ENCODE results near the gene ANXA6.

The ANXA6 gene

GRCh38 chr5:151060742-151061141 is 96.8 kb downstream of the ANXA6 start:
- DNase-seq: no peak

DNA sequence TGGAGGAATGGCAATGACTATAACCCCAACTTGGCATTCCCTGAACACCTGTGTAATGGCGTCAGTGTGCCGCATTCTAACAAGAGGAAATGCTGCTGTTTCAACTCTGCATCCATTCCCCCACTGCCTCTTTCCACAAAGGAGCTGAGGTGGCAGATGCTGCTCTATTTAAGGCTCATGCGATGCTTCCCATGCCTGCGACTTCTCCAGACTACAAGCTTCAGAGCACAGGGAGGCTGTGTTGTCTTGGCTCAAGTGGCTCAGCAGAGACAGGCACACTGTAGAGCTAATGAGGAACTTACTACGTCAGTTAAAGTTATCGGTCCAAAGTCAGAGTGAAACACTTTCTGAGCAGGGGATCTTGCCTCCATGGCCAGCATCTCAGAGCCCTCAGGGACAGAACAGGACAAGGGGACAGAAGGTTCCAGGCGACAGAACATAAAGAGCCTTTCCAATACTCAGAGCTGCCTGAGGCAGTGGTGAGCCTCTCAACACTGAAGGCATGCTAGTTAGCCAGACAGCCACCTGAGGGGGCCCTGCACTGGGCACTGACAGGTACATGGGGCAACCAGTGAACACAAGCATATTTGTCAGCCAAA is 98.6 kb downstream of the ANXA6 start:
- no peak for DNase-seq

DNA sequence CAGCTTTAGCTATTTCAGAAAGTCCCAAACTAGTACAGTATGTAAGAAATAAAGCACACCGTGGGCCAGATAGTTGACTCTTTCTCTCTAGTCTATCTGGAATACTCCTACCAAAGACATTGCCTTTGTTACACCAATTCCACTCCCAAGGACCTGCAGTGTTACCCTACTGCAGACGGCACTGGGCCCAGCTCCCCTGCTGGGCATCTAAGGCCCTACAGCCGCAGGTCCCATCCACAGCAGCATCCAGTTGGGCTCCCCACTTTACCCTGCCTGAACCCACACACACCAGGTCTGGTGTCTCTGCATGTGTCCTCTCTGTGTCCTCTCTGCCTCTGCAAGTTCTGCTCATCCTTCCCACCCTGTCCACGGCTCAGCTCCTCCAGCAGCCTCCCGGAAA is 99.3 kb downstream of the ANXA6 start:
- DNase-seq: no peak

DNA sequence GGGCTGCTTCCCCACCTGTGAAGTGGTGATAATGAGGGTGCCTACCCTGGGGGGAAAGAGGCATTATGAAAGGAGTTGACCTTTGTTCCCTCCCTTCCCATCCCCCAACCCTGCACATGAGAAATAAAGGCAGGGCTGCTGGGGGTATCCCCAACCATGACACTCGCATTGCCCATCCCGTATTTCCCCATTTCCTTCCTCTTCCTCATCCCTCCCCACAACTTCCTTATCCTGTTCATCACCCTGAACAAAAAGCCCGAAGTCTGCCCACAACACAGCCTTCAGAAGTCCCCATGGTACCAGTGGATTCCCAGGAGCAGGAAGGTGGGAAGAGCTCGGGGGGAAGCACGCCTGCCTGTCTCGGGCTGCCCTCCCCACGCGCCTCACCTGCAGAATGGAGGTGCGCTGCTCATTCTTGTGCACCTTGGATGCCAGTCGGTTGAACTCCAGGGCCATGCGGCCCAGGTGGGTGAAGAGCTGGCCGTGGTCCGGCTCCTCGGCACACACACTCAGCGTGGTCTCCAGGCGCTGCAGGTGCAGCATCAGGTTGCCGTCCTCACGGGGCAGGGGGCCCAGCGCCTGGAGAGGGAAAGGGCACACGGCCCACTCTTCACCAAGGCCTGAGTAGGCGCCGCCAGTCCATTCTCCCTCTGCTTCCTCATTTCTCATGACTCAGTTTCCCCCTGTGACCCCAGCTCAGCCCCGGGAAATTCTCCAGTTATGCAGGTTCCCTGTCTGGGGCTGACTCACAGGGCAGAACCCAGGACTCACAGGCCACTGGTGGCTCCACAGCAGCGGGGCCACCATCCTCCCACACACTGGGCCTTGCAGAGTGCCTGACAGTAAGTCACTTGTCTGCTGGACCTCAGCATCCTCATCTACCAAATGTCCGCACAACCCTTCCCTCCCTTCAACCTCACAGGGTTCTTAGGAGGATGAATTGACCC is 100.9 kb downstream of the ANXA6 start:
- DNase-seq: no peak

- no peak for DNase-seq
These were observed 102.2 kb downstream of the ANXA6 start for GRCh38 chr5:151055336-151055735.

DNA sequence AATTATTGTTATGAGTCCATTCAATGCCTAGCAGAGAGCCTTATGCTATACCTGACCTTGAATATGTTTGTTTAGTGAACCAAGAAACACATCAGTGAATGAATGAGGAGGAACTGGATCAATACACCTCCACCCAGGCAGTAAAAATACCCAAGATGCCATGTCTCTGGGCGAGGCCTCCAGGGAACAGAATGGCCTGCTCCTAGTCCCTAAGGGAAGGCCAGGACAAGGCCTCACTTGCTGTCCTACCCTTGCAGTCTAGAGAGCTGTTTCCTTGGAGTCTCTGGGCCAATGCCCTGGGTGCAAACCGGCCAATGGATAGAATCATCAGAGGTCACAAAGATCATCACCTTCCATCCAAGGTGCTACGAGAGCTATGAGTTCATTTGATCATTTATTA is 102.9 kb downstream of the ANXA6 start:
- DNase-seq: no peak

DNA sequence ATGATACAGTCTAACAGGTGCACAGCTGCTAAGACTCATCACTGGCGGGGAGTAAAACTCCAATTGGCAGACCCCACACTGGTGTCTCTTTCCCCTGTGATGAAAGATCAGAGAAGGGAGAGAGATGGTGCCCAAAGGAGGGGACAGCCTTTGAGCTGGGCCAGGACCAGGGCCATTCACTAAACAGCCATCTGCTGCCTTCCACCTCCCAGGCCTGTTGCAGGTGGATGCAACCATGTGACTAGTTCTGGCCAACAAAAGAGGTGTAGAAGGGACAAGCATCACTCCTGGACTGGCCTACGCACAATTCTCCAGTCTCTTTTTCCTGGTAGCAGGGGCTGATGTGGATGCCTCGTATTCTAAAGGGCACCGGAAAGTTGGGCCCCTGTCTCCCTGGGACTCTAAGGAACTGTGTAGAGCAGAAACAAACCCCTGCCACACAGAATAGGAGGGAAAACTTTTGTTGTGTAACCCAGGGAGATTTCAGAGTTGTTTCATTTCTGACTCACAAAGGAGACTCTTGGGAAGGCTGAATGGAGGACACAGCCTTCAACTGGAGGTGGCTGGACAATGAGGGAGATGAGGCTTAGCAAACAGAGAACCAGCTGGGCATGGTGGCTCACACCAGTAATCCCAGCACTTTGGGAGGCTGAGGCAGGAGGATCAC is 103.7 kb downstream of the ANXA6 start:
- DNase-seq: no peak

DNA sequence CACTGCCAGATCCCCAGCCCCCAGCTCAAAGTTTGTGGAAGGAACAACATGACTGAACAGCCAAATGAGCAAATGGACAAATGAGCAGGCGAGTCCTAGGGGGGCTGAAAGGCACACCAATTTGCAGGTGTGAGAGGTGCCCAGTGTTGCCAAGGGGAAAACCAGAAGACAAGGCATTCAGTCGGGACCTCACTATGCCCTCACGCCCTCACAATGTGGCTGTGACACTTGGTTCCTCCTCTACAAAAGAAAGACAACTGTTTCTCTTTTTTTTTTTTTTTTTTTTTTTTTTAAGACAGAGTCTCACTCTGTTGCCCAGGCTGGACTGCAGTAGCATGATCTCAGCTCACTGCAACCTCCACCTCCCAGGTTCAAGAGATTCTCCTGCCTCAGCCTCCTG is 104.7 kb downstream of the ANXA6 start:
- no peak for DNase-seq

GRCh38 chr5:151051931-151052608 is 105.5 kb downstream of the ANXA6 start:
- DNase-seq: no peak

- DNase-seq: peak; percentile 41 to 70
These were observed 106.3 kb downstream of the ANXA6 start for GRCh38 chr5:151051066-151051930.

Data from SW 1271 (cell line).